Measurements from ENCODE around the gene CAMKMT. TPM values are rescaled to one million over a fixed set of nuclear protein-coding genes. Genes with fewer than 3 reads are reported as not detected.

The CAMKMT gene
- total RNA-seq, 1 donor from 2014 or later = 9.0 TPM

DNA sequence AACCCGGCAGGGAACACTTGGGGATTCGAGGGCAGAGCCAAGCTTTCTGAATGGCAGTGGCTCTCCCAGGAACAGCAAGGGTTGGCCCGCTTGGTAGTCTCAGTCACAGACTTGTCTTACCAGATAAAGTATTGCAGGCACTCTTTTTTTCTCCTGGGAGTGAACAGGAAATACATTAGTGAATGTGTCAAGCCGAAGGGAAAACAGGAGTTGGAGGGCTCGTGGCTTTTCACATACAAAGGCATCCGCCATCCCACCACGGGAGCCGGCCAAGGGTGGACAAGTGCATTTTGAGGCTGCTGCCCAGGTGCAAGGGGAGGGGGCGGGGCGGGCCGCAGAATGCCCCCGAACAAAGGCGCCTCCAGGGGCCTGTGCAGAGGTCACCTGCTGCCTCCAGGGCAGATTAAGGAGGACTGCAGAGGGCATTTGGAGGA, 416.5 kb downstream of the CAMKMT start:
- Histone ChIP-seq H3K27me3 (ENCODE audit: control insufficient read depth, insufficient read depth, low read length) (peaks cover 2% of the 10 kb centered on the region), H3K36me3 (ENCODE audit: control insufficient read depth, insufficient read depth, low read length) (no peaks in the 10 kb centered on the region), H3K4me3 (ENCODE audit: low read depth, low read length) (no peak overlapping the region)
- FAIRE-seq (no peak), DNase-seq (ENCODE audit: low read depth) (no peak)
- TF ChIP-seq, protein P1, sequence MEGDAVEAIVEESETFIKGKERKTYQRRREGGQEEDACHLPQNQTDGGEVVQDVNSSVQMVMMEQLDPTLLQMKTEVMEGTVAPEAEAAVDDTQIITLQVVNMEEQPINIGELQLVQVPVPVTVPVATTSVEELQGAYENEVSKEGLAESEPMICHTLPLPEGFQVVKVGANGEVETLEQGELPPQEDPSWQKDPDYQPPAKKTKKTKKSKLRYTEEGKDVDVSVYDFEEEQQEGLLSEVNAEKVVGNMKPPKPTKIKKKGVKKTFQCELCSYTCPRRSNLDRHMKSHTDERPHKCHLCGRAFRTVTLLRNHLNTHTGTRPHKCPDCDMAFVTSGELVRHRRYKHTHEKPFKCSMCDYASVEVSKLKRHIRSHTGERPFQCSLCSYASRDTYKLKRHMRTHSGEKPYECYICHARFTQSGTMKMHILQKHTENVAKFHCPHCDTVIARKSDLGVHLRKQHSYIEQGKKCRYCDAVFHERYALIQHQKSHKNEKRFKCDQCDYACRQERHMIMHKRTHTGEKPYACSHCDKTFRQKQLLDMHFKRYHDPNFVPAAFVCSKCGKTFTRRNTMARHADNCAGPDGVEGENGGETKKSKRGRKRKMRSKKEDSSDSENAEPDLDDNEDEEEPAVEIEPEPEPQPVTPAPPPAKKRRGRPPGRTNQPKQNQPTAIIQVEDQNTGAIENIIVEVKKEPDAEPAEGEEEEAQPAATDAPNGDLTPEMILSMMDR (IDR thresholded peaks at IDR 0.05; ENCODE audit: insufficient read depth, low read length, severe bottlenecking) = no peak

- DNase-seq (ENCODE audit: low read depth) (no peak), FAIRE-seq (no peak)
- Histone ChIP-seq H3K36me3 (ENCODE audit: control insufficient read depth, insufficient read depth, low read length) (no peaks in the 10 kb centered on the region), H3K4me3 (ENCODE audit: low read depth, low read length) (no peak overlapping the region), H3K27me3 (ENCODE audit: control insufficient read depth, insufficient read depth, low read length) (no peaks in the 10 kb centered on the region)
- TF ChIP-seq, protein P1 (IDR thresholded peaks at IDR 0.05; ENCODE audit: insufficient read depth, low read length, severe bottlenecking) = no peak
These were observed 417.1 kb downstream of the CAMKMT start for GRCh38 chr2:44778671-44779476.

DNA sequence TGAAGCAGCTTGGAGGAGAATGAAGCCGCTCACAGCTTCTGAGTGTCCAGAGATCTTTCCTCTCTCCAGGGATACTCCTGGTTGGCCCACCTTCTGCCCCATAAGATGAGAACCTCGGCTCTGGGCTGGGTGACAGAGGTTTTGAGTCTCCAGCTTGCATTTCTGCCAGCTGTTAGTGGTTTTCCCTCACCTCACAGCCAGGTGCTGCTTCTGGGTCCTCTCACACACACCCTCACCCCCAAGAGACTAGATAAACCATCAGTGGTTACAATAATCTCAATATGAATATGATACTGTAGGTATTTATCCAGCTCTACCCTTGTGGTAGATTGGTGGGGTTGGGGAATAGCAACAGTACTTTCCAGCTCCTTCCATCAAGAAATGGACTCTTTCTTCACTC, 418.0 kb downstream of the CAMKMT start:
- TF ChIP-seq, protein P1 (IDR thresholded peaks at IDR 0.05; ENCODE audit: insufficient read depth, low read length, severe bottlenecking) = no peak
- DNase-seq (ENCODE audit: low read depth) = no peak
- FAIRE-seq = no peak

GRCh38 chr2:44780406-44780805, 418.7 kb downstream of the CAMKMT start:
- H3K4me3 ChIP-seq (ENCODE audit: low read depth, low read length) = no peak overlapping the region
- DNase-seq (ENCODE audit: low read depth) = no peak
- H3K27me3 ChIP-seq (ENCODE audit: control insufficient read depth, insufficient read depth, low read length) = no peaks in the 10 kb centered on the region
- H3K36me3 ChIP-seq (ENCODE audit: control insufficient read depth, insufficient read depth, low read length) = no peaks in the 10 kb centered on the region
- no peak for FAIRE-seq
- TF ChIP-seq, protein P1 (IDR thresholded peaks at IDR 0.05; ENCODE audit: insufficient read depth, low read length, severe bottlenecking) = no peak

More for the DNA sequence above, 418.0 kb downstream of the CAMKMT start:
- no peaks in the 10 kb centered on the region for H3K27me3 ChIP-seq (ENCODE audit: control insufficient read depth, insufficient read depth, low read length)
- no peaks in the 10 kb centered on the region for H3K36me3 ChIP-seq (ENCODE audit: control insufficient read depth, insufficient read depth, low read length)
- no peak overlapping the region for H3K4me3 ChIP-seq (ENCODE audit: low read depth, low read length)

GRCh38 chr2:44785433-44785832, 423.7 kb downstream of the CAMKMT start:
- TF ChIP-seq, protein P1 (IDR thresholded peaks at IDR 0.05; ENCODE audit: insufficient read depth, low read length, severe bottlenecking) = no peak
- no peak for FAIRE-seq
- Histone ChIP-seq H3K4me3 (ENCODE audit: low read depth, low read length) (no peak overlapping the region), H3K27me3 (ENCODE audit: control insufficient read depth, insufficient read depth, low read length) (no peaks in the 10 kb centered on the region), H3K36me3 (ENCODE audit: control insufficient read depth, insufficient read depth, low read length) (no peaks in the 10 kb centered on the region)
- DNase-seq (ENCODE audit: low read depth) = no peak
